Neuronal stem cell (in vitro differentiated cells): ENCODE measurements around the gene FSTL4.

Experiments used
- DNase-seq: peaks from one replicate; pipeline ENCODE4 v3.0.0-alpha.2; 2013; ENCODE audit warnings: low spot score
- H2AFZ ChIP-seq: one replicate; pipeline ENCODE4 v1.6.1; 2013; ENCODE audit warnings: mild to moderate bottlenecking, low read length, inconsistent platforms
- H2AK5ac ChIP-seq: 2 replicates; pipeline ENCODE4 v1.6.1; 2013; ENCODE audit warnings: low read depth, mild to moderate bottlenecking, inconsistent platforms, low read length, moderate library complexity, mixed read lengths
- H2BK120ac ChIP-seq: 2 replicates; pipeline ENCODE4 v1.6.1; 2013; ENCODE audit warnings: low read depth, mild to moderate bottlenecking, inconsistent platforms, low read length, moderate library complexity, mixed read lengths
- H2BK12ac ChIP-seq: one replicate; pipeline ENCODE4 v1.6.1; 2013; ENCODE audit warnings: low read length, inconsistent platforms
- H2BK15ac ChIP-seq: 2 replicates; pipeline ENCODE4 v1.6.1; 2013; ENCODE audit warnings: mild to moderate bottlenecking, low read length, inconsistent platforms, mixed read lengths
- H2BK5ac ChIP-seq: one replicate; pipeline ENCODE4 v1.6.1; 2013; ENCODE audit warnings: inconsistent platforms, mild to moderate bottlenecking, low read length, moderate library complexity
- H3K14ac ChIP-seq: one replicate; pipeline ENCODE4 v1.6.1; 2013; ENCODE audit warnings: low read length, inconsistent platforms
- H3K18ac ChIP-seq: 2 replicates; pipeline ENCODE4 v1.6.1; 2013; ENCODE audit warnings: low read length, inconsistent platforms
- H3K23ac ChIP-seq: 2 replicates; pipeline ENCODE4 v1.6.1; 2013; ENCODE audit warnings: low read depth, mild to moderate bottlenecking, mixed read lengths, low read length, inconsistent platforms; ENCODE audit not compliant: poor library complexity
- H3K27ac ChIP-seq: replicated peaks from 3 replicates; pipeline ENCODE4 v1.5.1; 2013; ENCODE audit warnings: low read length, inconsistent platforms
- H3K27me3 ChIP-seq, 3 experiments: 2 replicates each; pipeline ENCODE4 v1.6.1; 2013; ENCODE audit warnings: low read length in 3 of 3, mild to moderate bottlenecking in 2 of 3, inconsistent platforms in 1 of 3, low read depth in 1 of 3, mixed read lengths in 1 of 3, moderate library complexity in 1 of 3; ENCODE audit not compliant: control insufficient read depth in 3 of 3, insufficient read depth in 3 of 3
- H3K36me3 ChIP-seq, 2 donors: replicated peaks in 1 of 2; 2 replicates each; pipeline ENCODE4 v1.6.1; 2013; ENCODE audit warnings: low read length in 2 of 2; ENCODE audit not compliant: control insufficient read depth in 2 of 2, insufficient read depth in 2 of 2
- H3K4ac ChIP-seq: 2 replicates; pipeline ENCODE4 v1.6.1; 2013; ENCODE audit warnings: inconsistent platforms, mild to moderate bottlenecking, low read length, moderate library complexity
- H3K4me1 ChIP-seq, 2 donors: 1 replicate in 1 of 2; 2 replicates in 1 of 2; pipeline ENCODE4 v1.6.1; 2013; ENCODE audit warnings: low read length in 2 of 2, low read depth in 1 of 2; ENCODE audit not compliant: control insufficient read depth in 2 of 2, insufficient read depth in 1 of 2
- H3K4me2 ChIP-seq: one replicate; pipeline ENCODE4 v1.6.1; 2013; ENCODE audit warnings: mild to moderate bottlenecking, low read length, inconsistent platforms; ENCODE audit not compliant: insufficient read depth, poor library complexity, severe bottlenecking
- H3K4me3 ChIP-seq, 2 donors: 2 replicates each; pipeline ENCODE4 v1.5.1; 2013; ENCODE audit warnings: low read length in 2 of 2, mild to moderate bottlenecking in 2 of 2, inconsistent platforms in 1 of 2, moderate library complexity in 1 of 2
- H3K79me1 ChIP-seq: one replicate; pipeline ENCODE4 v1.6.1; 2013; ENCODE audit warnings: low read depth, mild to moderate bottlenecking, inconsistent platforms, low read length, moderate library complexity
- H3K9ac ChIP-seq: one replicate; pipeline ENCODE4 v1.6.1; 2013; ENCODE audit warnings: mild to moderate bottlenecking, low read depth, low read length, inconsistent platforms; ENCODE audit not compliant: poor library complexity
- H3K9me3 ChIP-seq, 2 donors: replicated peaks in 1 of 2; 2 replicates each; pipeline versions ENCODE3 to v1.6.1; 2013; ENCODE audit warnings: low read length in 2 of 2, mild to moderate bottlenecking in 2 of 2, inconsistent platforms in 1 of 2, low read depth in 1 of 2, mixed read lengths in 1 of 2, moderate library complexity in 1 of 2; ENCODE audit not compliant: control insufficient read depth in 2 of 2, insufficient read depth in 1 of 2
- H4K8ac ChIP-seq: one replicate; pipeline ENCODE4 v1.6.1; 2013; ENCODE audit warnings: low read depth, mild to moderate bottlenecking, inconsistent platforms, low read length, moderate library complexity
- H4K91ac ChIP-seq: one replicate; pipeline ENCODE4 v1.6.1; 2013; ENCODE audit warnings: low read length, low read depth, mild to moderate bottlenecking, inconsistent platforms; ENCODE audit not compliant: poor library complexity
- WGBS, 2 donors: extraction: QIAGEN DNeasy Blood & Tissue Kit; methylation state at CpG; one replicate each; pipeline ENCODE4 v1.1.7; 2013; ENCODE audit warnings: missing lambda C conversion rate in 2 of 2, mixed read lengths in 1 of 2; ENCODE audit not compliant: insufficient read length in 2 of 2, insufficient replicate concordance in 1 of 2; ENCODE audit errors: extremely low coverage in 2 of 2; 5-methylcytosine and 5-hydroxymethylcytosine counted together

The FSTL4 gene

DNA sequence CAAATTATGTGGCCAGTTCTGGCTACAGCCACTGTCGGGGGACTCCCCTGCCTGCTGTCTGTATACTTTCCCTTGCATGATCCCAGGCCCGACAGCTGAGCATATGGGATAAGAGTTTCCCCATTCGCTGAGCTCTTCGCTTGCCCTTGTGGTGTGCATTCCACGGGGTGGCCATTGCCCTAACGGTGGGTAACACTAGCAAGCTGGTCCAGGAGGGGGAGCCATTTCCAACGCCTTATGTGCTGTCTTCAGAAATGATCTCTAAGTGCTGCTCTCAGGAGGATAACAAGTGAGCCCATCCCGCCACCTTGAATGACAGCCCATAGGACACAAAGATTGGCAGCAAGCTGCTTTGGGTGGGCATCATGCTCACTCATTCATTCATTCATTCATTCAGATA lies 190.9 kb downstream of the FSTL4 start:
- H3K27me3 ChIP-seq = peaks cover 0 to 17% (median 0%) of the 10 kb centered on the region in 3 experiments
- H3K18ac ChIP-seq = peak overlapping the region; percentile 67
- no peak overlapping the region for H4K8ac ChIP-seq
- no CpG with 5 or more reads among the region's 8 CpGs for WGBS, 2 donors
- no peak overlapping the region for H2BK12ac ChIP-seq
- no peaks in the 10 kb centered on the region for H3K9me3 ChIP-seq
- peaks cover 3 to 28% of the 10 kb centered on the region in 2 donors for H3K4me1 ChIP-seq
- peak overlapping the region; percentile 42 for H2BK15ac ChIP-seq
- no peak overlapping the region for H3K9ac ChIP-seq
- no peak overlapping the region for H3K4me2 ChIP-seq
- DNase-seq = no peak
- H3K4me3 ChIP-seq = no peak overlapping the region
- no peak overlapping the region for H3K27ac ChIP-seq
- no peak overlapping the region for H2AFZ ChIP-seq
- no peak overlapping the region for H3K4ac ChIP-seq
- no peak overlapping the region for H3K14ac ChIP-seq
- H2BK5ac ChIP-seq = no peak overlapping the region
- H2BK120ac ChIP-seq = peak overlapping the region; percentile 1
- no peak overlapping the region for H2AK5ac ChIP-seq
- no peak overlapping the region for H3K23ac ChIP-seq
- no peaks in the 10 kb centered on the region for H3K36me3 ChIP-seq
- H4K91ac ChIP-seq = no peak overlapping the region
- no peaks in the 10 kb centered on the region for H3K79me1 ChIP-seq

GRCh38 chr5:133420440-133421301 lies 191.7 kb downstream of the FSTL4 start:
- no peak overlapping the region for H3K14ac ChIP-seq
- no peak overlapping the region for H3K27ac ChIP-seq
- H4K8ac ChIP-seq = no peak overlapping the region
- no peak overlapping the region for H3K4ac ChIP-seq
- WGBS, 2 donors = no CpG with 5 or more reads among the region's 5 CpGs
- peak overlapping the region; percentile 67 for H3K18ac ChIP-seq
- no peaks in the 10 kb centered on the region for H3K36me3 ChIP-seq
- no peaks in the 10 kb centered on the region for H3K79me1 ChIP-seq
- peak overlapping the region; percentile 42 for H2BK15ac ChIP-seq
- peak overlapping the region; percentile 94 for H2AK5ac ChIP-seq
- no peak overlapping the region for H4K91ac ChIP-seq
- no peak overlapping the region for H2AFZ ChIP-seq
- no peaks in the 10 kb centered on the region for H3K9me3 ChIP-seq
- peak overlapping the region; percentile 16 for H2BK12ac ChIP-seq
- peaks cover 0 to 12% (median 0%) of the 10 kb centered on the region in 3 experiments for H3K27me3 ChIP-seq
- H3K4me2 ChIP-seq = no peak overlapping the region
- no peak for DNase-seq
- H3K23ac ChIP-seq = peak overlapping the region; percentile 22
- H2BK120ac ChIP-seq = peak overlapping the region; percentile 1
- no peak overlapping the region for H3K4me3 ChIP-seq
- no peak overlapping the region for H3K9ac ChIP-seq
- peaks cover 3 to 22% of the 10 kb centered on the region in 2 donors for H3K4me1 ChIP-seq
- H2BK5ac ChIP-seq = no peak overlapping the region

DNA sequence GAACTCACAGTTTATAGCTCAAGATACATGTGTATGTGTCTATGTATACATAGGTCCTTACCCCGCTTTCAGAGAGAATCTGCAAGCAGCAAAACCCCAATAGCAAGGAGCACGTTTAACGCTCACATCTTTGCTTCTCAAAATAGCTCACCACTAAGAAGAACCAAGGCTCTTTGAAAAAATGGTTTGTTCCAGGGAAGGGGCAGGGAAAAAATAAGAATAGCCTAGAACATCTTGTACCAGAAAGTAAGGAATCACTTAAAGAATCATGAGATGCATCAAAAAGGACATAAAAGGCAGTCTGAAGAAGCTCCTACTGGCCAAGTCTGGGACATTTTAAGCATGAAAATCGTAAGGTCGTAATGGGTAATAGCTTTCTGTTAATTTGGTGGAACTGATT lies 196.4 kb downstream of the FSTL4 start:
- H3K36me3 ChIP-seq = no peaks in the 10 kb centered on the region
- no peak overlapping the region for H4K91ac ChIP-seq
- no peak overlapping the region for H3K14ac ChIP-seq
- WGBS, 2 donors = no CpG with 5 or more reads among the region's 5 CpGs
- no peak overlapping the region for H2BK12ac ChIP-seq
- H3K27me3 ChIP-seq = peaks cover 0 to 4% (median 0%) of the 10 kb centered on the region in 3 experiments
- no peak overlapping the region for H2BK120ac ChIP-seq
- H3K9ac ChIP-seq = no peak overlapping the region
- no peak overlapping the region for H3K4ac ChIP-seq
- H3K18ac ChIP-seq = no peak overlapping the region
- H2AFZ ChIP-seq = no peak overlapping the region
- no peak overlapping the region for H2AK5ac ChIP-seq
- no peaks in the 10 kb centered on the region for H3K79me1 ChIP-seq
- no peak overlapping the region for H2BK5ac ChIP-seq
- H3K4me1 ChIP-seq = no peaks in the 10 kb centered on the region
- H3K4me2 ChIP-seq = no peak overlapping the region
- no peak for DNase-seq
- no peak overlapping the region for H3K4me3 ChIP-seq
- H2BK15ac ChIP-seq = no peak overlapping the region
- H3K9me3 ChIP-seq = no peaks in the 10 kb centered on the region
- H3K27ac ChIP-seq = no peak overlapping the region
- no peak overlapping the region for H4K8ac ChIP-seq
- no peak overlapping the region for H3K23ac ChIP-seq

- no peak overlapping the region for H3K4ac ChIP-seq
- no peak overlapping the region for H3K14ac ChIP-seq
- H3K23ac ChIP-seq = no peak overlapping the region
- H3K4me2 ChIP-seq = no peak overlapping the region
- H3K79me1 ChIP-seq = no peaks in the 10 kb centered on the region
- no peaks in the 10 kb centered on the region for H3K9me3 ChIP-seq
- H2AK5ac ChIP-seq = no peak overlapping the region
- no peak overlapping the region for H3K4me3 ChIP-seq
- H3K27ac ChIP-seq = no peak overlapping the region
- H2BK120ac ChIP-seq = no peak overlapping the region
- H3K27me3 ChIP-seq = peaks cover 0 to 4% (median 0%) of the 10 kb centered on the region in 3 experiments
- no peak for DNase-seq
- no peak overlapping the region for H2AFZ ChIP-seq
- H2BK12ac ChIP-seq = no peak overlapping the region
- H3K9ac ChIP-seq = peak overlapping the region; percentile 63
- no peaks in the 10 kb centered on the region for H3K36me3 ChIP-seq
- H4K8ac ChIP-seq = no peak overlapping the region
- no CpG with 5 or more reads among the region's 5 CpGs for WGBS, 2 donors
- no peak overlapping the region for H3K18ac ChIP-seq
- no peak overlapping the region for H2BK5ac ChIP-seq
- no peak overlapping the region for H4K91ac ChIP-seq
- H2BK15ac ChIP-seq = no peak overlapping the region
- H3K4me1 ChIP-seq = no peaks in the 10 kb centered on the region
These were observed 196.8 kb downstream of the FSTL4 start for GRCh38 chr5:133415506-133415905.
